Measurements from ENCODE around the gene MUC12.
A peak's percentile ranks its signal among the peaks of the same experiment; 100 is the strongest.
"Not testable (repeated sequence)": the region's sequence is repeated elsewhere in the genome, so short reads cannot be mapped to it uniquely, and the experiment has no call there.

The MUC12 gene

GRCh38 chr7:100991631-100992030 lies 22.3 kb downstream of the MUC12 start:
- DNase-seq = no peak

GRCh38 chr7:100992280-100992679 lies 22.9 kb downstream of the MUC12 start:
- not testable (repeated sequence) for DNase-seq

GRCh38 chr7:100994671-100995070 lies 25.3 kb downstream of the MUC12 start:
- not testable (repeated sequence) for DNase-seq

GRCh38 chr7:100998530-100998929 lies 29.2 kb downstream of the MUC12 start:
- not testable (repeated sequence) for DNase-seq

DNA sequence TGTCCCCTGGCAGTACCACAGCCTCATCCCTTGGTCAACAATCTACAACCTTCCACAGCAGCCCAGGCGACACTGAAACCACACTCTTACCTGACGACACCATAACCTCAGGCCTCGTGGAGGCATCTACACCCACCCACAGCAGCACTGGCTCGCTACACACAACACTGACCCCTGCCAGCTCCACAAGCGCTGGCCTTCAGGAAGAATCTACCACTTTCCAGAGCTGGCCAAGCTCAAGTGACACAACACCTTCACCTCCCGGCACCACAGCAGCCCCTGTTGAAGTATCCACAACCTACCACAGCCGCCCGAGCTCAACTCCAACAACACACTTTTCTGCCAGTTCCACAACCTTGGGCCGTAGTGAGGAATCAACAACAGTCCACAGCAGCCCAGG lies 30.0 kb downstream of the MUC12 start:
- DNase-seq = not testable (repeated sequence)

DNA sequence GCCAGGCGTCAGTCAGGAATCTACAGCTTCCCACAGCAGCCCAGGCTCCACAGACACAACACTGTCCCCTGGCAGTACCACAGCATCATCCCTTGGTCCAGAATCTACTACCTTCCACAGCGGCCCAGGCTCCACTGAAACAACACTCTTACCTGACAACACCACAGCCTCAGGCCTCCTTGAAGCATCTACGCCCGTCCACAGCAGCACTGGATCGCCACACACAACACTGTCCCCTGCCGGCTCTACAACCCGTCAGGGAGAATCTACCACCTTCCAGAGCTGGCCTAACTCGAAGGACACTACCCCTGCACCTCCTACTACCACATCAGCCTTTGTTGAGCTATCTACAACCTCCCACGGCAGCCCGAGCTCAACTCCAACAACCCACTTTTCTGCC lies 30.7 kb downstream of the MUC12 start:
- DNase-seq = not testable (repeated sequence)

DNA sequence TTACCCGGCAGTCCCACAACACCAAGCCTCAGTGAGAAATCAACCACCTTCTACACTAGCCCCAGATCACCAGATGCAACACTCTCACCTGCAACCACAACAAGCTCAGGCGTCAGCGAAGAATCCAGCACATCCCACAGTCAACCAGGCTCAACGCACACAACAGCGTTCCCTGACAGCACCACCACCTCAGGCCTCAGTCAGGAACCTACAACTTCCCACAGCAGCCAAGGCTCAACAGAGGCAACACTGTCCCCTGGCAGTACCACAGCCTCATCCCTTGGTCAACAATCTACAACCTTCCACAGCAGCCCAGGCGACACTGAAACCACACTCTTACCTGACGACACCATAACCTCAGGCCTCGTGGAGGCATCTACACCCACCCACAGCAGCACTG lies 33.0 kb downstream of the MUC12 start:
- DNase-seq = not testable (repeated sequence)

- not testable (repeated sequence) for DNase-seq
Measured at GRCh38 chr7:101007361-101007760, 38.0 kb downstream of the MUC12 start.

GRCh38 chr7:101009629-101010028 lies 40.3 kb downstream of the MUC12 start:
- no peak for DNase-seq

- no peak for DNase-seq
Measured at GRCh38 chr7:101012931-101013330, 43.6 kb downstream of the MUC12 start.

GRCh38 chr7:101015626-101016025 lies 46.3 kb downstream of the MUC12 start:
- no peak for DNase-seq

DNA sequence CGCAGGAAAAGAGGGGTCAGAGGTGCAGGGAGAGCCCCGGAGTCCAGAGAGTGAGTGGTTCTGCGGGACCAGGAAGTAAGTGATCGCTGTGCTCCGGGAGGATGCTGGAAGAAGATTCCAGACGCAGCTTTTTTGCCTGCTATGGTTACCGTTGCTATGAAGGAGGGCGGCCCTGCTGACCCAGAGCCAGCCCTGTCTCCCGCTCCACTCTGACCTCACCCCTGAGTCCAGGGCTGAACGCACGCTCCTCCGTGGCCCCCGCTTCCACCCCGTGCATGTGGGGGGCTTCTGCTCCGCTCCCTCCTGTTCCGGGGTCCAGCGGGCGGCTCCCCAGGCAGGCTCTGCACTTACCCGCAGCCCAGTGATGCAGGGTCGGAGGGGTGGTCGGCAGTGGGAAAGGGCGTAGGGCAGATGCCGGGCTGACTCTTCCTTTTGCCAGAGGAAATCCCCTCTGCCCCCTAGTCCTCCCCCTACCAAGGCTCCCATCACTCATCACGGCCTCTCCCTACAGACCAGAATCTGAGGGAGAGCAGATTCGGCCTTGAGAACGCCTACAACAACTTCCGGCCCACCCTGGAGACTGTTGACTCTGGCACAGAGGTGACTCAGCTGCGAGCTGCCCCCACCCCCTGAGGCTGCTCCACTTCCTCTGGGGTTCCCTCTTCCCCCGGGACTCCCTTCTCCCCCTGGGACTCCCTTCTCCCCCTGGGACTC lies 47.9 kb downstream of the MUC12 start:
- DNase-seq = peak; percentile 89

DNA sequence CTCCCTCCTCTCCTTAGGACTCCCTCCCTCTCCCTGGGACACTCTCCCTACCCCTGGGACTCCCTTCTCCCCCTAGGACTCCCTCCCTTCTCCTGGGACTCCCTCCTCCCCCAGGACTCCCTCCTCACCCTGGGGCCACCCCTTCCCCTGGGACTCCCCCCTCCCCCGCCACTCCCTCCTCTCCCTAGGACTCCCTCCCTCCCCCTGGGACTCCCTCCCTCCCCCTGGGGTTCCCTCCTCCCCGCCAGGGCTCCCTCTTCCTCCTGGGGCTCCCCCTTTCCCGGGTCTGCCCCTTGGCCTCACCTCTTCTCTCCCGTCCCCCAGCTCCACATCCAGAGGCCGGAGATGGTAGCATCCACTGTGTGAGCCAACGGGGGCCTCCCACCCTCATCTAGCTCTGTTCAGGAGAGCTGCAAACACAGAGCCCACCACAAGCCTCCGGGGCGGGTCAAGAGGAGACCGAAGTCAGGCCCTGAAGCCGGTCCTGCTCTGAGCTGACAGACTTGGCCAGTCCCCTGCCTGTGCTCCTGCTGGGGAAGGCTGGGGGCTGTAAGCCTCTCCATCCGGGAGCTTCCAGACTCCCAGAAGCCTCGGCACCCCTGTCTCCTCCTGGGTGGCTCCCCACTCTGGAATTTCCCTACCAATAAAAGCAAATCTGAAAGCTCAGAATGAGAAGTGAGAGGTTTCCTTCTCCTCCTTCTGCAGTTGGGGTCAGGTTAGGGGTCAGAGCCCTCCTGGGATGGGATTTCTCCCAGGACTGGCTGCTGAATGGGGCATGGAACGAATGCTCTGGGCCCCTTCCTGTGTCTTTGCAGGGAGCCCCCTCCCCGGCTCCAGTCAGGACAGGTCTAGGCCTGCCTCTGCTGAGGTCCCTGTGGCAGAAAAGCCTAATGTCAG lies 49.2 kb downstream of the MUC12 start:
- DNase-seq = no peak

- no peak for DNase-seq
Measured at GRCh38 chr7:101020444-101020843, 51.1 kb downstream of the MUC12 start.

DNA sequence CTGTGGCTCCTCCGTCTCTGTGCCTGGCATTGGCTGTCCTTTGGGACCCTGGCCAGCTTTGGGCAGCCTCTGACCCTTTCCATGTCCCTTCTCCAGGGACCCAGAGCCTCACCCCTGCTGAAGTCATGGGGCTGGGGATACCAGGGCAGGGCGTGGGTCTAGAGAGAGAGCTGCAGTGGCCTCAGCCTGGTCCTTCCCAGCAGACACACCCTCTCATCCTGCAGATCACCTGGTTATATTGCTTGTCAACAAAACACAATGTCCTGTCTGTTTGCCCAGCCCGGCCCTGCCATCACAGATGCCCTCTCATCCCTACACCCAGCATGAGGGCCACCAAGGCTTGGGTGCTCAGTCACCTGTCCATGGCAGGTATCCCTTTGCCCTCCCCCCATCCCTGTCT lies 52.3 kb downstream of the MUC12 start:
- DNase-seq = no peak

GRCh38 chr7:101023839-101024238 lies 54.5 kb downstream of the MUC12 start:
- DNase-seq = no peak

DNA sequence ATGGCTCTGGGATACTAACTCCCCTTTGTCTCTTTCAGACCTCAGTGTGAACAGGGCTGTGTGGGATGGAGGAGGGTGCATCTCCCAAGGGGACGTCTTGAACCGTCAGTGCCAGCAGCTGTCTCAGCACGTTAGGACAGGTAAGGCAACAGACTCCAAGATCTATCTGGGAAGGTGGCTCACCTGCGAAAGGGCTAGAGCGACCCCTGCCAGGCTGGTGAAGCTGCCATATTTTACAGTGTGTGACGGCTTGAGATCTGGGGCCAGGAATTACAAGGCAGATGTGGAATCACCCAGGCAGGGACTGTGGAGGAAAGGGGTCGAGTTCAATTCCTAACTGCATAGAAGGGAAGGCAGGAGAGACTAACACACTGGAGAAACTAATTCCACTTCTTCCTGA lies 61.7 kb downstream of the MUC12 start:
- no peak for DNase-seq

- no peak for DNase-seq
Measured at GRCh38 chr7:101035941-101036340, 66.6 kb downstream of the MUC12 start.

DNA sequence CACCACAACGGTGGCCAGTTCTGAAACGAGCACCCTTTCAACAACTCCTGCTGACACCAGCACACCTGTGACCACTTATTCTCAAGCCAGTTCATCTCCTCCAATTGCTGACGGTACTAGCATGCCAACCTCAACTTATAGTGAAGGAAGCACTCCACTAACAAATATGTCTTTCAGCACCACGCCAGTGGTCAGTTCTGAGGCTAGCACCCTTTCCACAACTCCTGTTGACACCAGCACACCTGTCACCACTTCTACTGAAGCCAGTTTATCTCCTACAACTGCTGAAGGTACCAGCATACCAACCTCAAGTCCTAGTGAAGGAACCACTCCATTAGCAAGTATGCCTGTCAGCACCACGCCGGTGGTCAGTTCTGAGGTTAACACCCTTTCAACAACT lies 71.9 kb downstream of the MUC12 start:
- not testable (repeated sequence) for DNase-seq

DNA sequence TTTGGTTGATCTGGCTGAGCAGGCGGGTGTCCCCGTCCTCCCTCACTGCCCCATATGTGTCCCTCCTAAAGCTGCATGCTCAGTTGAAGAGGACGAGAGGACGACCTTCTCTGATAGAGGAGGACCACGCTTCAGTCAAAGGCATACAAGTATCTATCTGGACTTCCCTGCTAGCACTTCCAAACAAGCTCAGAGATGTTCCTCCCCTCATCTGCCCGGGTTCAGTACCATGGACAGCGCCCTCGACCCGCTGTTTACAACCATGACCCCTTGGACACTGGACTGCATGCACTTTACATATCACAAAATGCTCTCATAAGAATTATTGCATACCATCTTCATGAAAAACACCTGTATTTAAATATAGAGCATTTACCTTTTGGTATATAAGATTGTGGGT lies 89.0 kb downstream of the MUC12 start:
- peak; percentile 36 for DNase-seq

DNA sequence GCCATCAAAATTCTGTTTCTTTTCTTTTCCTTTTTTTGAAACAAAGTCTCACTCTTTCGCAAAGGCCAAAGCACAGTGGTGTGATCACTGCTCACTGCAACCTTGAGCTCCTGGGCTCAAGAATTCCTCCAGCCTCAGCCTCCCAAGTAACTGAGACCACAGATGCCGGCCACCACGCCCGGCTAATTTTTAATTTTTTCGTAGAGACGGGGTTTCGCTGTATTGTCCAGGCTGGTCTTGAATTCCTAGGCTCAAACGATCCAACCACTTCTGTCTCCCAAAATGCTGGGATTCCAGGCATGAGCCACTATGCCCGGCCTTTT lies 90.2 kb downstream of the MUC12 start:
- DNase-seq = no peak

GRCh38 chr7:101060992-101061391 lies 91.6 kb downstream of the MUC12 start:
- DNase-seq = no peak

DNA sequence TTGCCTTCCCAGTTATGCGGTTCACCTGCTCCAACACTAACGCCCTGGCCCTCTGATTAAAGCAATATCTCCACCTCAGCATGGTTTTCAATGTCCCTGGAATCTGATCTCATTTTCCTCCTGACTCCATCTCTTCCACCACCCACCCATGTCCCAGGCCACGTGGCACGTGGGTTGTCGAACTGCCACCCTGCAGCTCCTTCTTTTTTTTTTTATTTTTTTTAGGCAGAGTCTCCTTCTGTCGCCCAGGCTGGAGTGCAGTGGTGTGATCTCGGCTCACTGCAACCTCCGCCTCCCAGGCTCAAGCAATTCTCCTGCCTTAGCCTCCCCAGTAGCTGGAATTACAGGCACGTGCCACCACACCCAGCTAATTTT lies 94.8 kb downstream of the MUC12 start:
- not testable (repeated sequence) for DNase-seq

DNA sequence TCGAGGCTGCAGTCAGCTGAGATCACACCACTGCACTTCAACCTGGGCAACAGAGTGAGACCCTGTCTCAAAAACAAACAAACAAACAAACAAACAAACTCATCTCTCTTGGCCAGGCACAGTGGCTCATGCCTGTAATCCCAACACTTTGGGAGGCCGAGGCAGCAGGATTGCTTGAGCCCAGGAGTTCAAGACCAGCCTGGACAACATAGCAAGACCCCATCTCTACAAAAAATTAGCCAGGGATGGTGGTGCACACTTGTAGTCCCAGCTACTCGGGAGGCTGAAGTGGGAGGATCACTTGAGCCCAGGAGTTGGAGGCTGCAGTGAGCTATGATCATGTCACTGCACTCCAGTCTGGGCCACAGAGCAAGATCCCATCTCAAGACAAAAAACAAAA lies 95.8 kb downstream of the MUC12 start:
- not testable (repeated sequence) for DNase-seq

Measured in fibroblast of skin of right biceps (primary cell).